ENCODE data around the gene NIP7.

DNA sequence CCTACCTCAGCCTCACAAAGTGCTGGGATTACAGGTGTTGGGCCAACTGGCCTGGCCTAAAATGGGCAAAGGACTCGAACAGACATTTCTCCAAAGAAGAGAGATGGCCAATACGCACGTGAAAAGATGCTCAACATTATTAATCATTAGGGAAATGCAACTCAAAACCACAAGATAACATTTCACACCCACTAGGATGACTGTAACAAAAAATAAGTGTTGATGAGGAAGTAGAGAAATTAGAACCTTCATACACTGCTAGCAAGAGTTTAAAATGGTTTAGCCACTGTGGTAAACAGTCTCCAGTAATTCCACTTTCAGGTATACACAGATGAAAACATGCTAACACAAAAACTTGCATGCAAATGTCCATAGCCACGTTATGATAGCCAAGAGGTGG, 6.4 kb downstream of the NIP7 start:
- TF ChIP-seq, protein P1, sequence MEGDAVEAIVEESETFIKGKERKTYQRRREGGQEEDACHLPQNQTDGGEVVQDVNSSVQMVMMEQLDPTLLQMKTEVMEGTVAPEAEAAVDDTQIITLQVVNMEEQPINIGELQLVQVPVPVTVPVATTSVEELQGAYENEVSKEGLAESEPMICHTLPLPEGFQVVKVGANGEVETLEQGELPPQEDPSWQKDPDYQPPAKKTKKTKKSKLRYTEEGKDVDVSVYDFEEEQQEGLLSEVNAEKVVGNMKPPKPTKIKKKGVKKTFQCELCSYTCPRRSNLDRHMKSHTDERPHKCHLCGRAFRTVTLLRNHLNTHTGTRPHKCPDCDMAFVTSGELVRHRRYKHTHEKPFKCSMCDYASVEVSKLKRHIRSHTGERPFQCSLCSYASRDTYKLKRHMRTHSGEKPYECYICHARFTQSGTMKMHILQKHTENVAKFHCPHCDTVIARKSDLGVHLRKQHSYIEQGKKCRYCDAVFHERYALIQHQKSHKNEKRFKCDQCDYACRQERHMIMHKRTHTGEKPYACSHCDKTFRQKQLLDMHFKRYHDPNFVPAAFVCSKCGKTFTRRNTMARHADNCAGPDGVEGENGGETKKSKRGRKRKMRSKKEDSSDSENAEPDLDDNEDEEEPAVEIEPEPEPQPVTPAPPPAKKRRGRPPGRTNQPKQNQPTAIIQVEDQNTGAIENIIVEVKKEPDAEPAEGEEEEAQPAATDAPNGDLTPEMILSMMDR (IDR thresholded peaks at IDR 0.05) = no peak
- TF ChIP-seq EZH2phosphoT487 (IDR thresholded peaks at IDR 0.05) (no peak), EZH2 (IDR thresholded peaks at IDR 0.05) (no peak)

All from neural progenitor cell (in vitro differentiated cells).